Retinal pigment epithelial cell (primary cell): ENCODE data around the gene ALPL.

Source experiments
- DNase-seq: peaks from one replicate; pipeline ENCODE4 v3.0.0-alpha.2; 2010; ENCODE audit warnings: low read depth
- H3K4me3 ChIP-seq: 2 replicates; pipeline ENCODE4 v1.5.1; 2011; ENCODE audit warnings: mild to moderate bottlenecking, low read length, control low read depth, moderate library complexity
- CTCF ChIP-seq: conservative IDR thresholded peaks from 2 replicates; pipeline ENCODE4 v1.5.1; 2011; ENCODE audit warnings: low read depth, low read length, control low read depth, inconsistent platforms

The ALPL gene

GRCh38 chr1:21570528-21570875 is 61.3 kb downstream of the ALPL start:
- TF ChIP-seq CTCF, result no peak
- no peak for DNase-seq
- no peak overlapping the region for H3K4me3 ChIP-seq

GRCh38 chr1:21570885-21571284 is 61.7 kb downstream of the ALPL start:
- no peak for DNase-seq
- no peak for TF ChIP-seq CTCF
- H3K4me3 ChIP-seq, result no peak overlapping the region

- no peak overlapping the region for H3K4me3 ChIP-seq
- TF ChIP-seq CTCF, result no peak
- DNase-seq, result no peak
Observed at GRCh38 chr1:21572221-21572620, 63.0 kb downstream of the ALPL start.

GRCh38 chr1:21572735-21573277 is 63.6 kb downstream of the ALPL start:
- no peak for TF ChIP-seq CTCF
- H3K4me3 ChIP-seq, result no peak overlapping the region
- no peak for DNase-seq

- DNase-seq, result no peak
- H3K4me3 ChIP-seq, result no peak overlapping the region
- no peak for TF ChIP-seq CTCF
Observed at GRCh38 chr1:21573475-21573874, 64.3 kb downstream of the ALPL start.

GRCh38 chr1:21573971-21574465 is 64.8 kb downstream of the ALPL start:
- no peak overlapping the region for H3K4me3 ChIP-seq
- peak; percentile 46 for DNase-seq
- peak; percentile 73 for TF ChIP-seq CTCF

- no peak for TF ChIP-seq CTCF
- H3K4me3 ChIP-seq, result no peak overlapping the region
- DNase-seq, result no peak
Observed at GRCh38 chr1:21574466-21575151, 65.4 kb downstream of the ALPL start.
